GM18909 (cell line): ENCODE data around the gene PDXDC1.
"Not testable (repeated sequence)": the region's sequence is repeated elsewhere in the genome, so short reads cannot be mapped to it uniquely, and the experiment has no call there.

Source experiments
- ATAC-seq: cut with Tn5 transposase; IDR thresholded peaks from one replicate; pipeline ENCODE4 v1.9.1; 2021; ENCODE audit warnings: mild to moderate bottlenecking; ENCODE audit not compliant: unreplicated experiment, poor library complexity

The PDXDC1 gene

GRCh38 chr16:14974656-14975417 lies at the start of gene PDXDC1:
Gene PDXDC1, plus strand, starts transcription at chr16:14975026. Its CDS starts 174 bp downstream, at chr16:14975200.
- peak; percentile 93 for ATAC-seq

GRCh38 chr16:14928064-14928714 lies 46.6 kb upstream of the PDXDC1 start:
- ATAC-seq, result not testable (repeated sequence)

GRCh38 chr16:14929176-14929575 lies 45.6 kb upstream of the PDXDC1 start:
- not testable (repeated sequence) for ATAC-seq

- not testable (repeated sequence) for ATAC-seq
These were observed 44.6 kb upstream of the PDXDC1 start for GRCh38 chr16:14930246-14930645.

- ATAC-seq, result not testable (repeated sequence)
These were observed 43.9 kb upstream of the PDXDC1 start for GRCh38 chr16:14930971-14931370.

- not testable (repeated sequence) for ATAC-seq
These were observed 42.0 kb upstream of the PDXDC1 start for GRCh38 chr16:14932581-14933375.

- not testable (repeated sequence) for ATAC-seq
These were observed 37.7 kb upstream of the PDXDC1 start, which contains the start of gene NPIPA1 for GRCh38 chr16:14937143-14937542. Gene NPIPA1, plus strand, starts transcription at chr16:14937443. Its CDS starts 0 bp downstream, at chr16:14937443.

- not testable (repeated sequence) for ATAC-seq
These were observed 36.8 kb upstream of the PDXDC1 start for GRCh38 chr16:14937994-14938393.

- ATAC-seq, result not testable (repeated sequence)
These were observed 32.1 kb upstream of the PDXDC1 start for GRCh38 chr16:14942686-14943085.

GRCh38 chr16:14955546-14956231 lies 19.1 kb upstream of the PDXDC1 start:
- no peak for ATAC-seq

GRCh38 chr16:14957576-14958322 lies 17.1 kb upstream of the PDXDC1 start:
- ATAC-seq, result no peak

GRCh38 chr16:14958323-14958600 lies 16.6 kb upstream of the PDXDC1 start:
- ATAC-seq, result no peak

GRCh38 chr16:14958970-14959369 lies 15.9 kb upstream of the PDXDC1 start:
- ATAC-seq, result no peak

GRCh38 chr16:14961405-14962186 lies 13.2 kb upstream of the PDXDC1 start:
- ATAC-seq, result no peak

GRCh38 chr16:14963281-14964173 lies 11.3 kb upstream of the PDXDC1 start:
- no peak for ATAC-seq

GRCh38 chr16:14965328-14965727 lies 9.5 kb upstream of the PDXDC1 start:
- ATAC-seq, result no peak

GRCh38 chr16:14969795-14970194 lies 5.0 kb upstream of the PDXDC1 start:
- not testable (repeated sequence) for ATAC-seq
